Thyroid gland (tissue), 4 donors: Measurements from ENCODE around the gene ACAA1.

Experiments
- CTCF ChIP-seq, 6 experiments: fragments of 200-600 bp in 3 of 6; fragments of 450-650 bp in 3 of 6; sonication (generic) in 3 of 6; IDR thresholded peaks; one replicate each; pipeline ENCODE4 v1.5.1; 2016 to 2019; ENCODE audit warnings: antibody characterized with exemption in 6 of 6, mild to moderate bottlenecking in 2 of 6, inconsistent platforms in 1 of 6, moderate library complexity in 1 of 6
- POLR2A ChIP-seq, 2 donors: fragments of 450-650 bp; IDR thresholded peaks; one replicate each; pipeline ENCODE4 v1.6.1; 2017; ENCODE audit warnings: antibody characterized with exemption in 2 of 2, mild to moderate bottlenecking in 2 of 2, moderate library complexity in 1 of 2

- TF ChIP-seq CTCF (IDR thresholded peaks at IDR 0.05) (no peak), POLR2A (IDR thresholded peaks at IDR 0.05) (no peak)
These were observed 3.7 kb downstream of the ACAA1 start for GRCh38 chr3:38133209-38133556.
